Measurements from ENCODE around the gene SLC18A2. TPM values are rescaled to one million over a fixed set of nuclear protein-coding genes. Genes with fewer than 3 reads are reported as not detected.

Gene SLC18A2
- not detected in 5 replicates for total RNA-seq (2022; extraction: Qiagen RNA extraction; ENCODE audit: low read depth)

GRCh38 chr10:117240621-117241529 lies at the start of gene SLC18A2:
Gene SLC18A2, plus strand, starts transcription at chr10:117241114. Its CDS starts 580 bp downstream, at chr10:117241694.

GRCh38 chr10:117197189-117197588 lies 43.7 kb upstream of the SLC18A2 start, which contains the start of gene KCNK18:
Gene KCNK18, plus strand, starts transcription at chr10:117197489. Its CDS starts 0 bp downstream, at chr10:117197489.

Other genes with a start within 250 kb of the SLC18A2 start
- 19.5 to 29.2 TPM (median 26.1 TPM) in 5 replicates for gene SHTN1, start 235.9 kb upstream of the SLC18A2 start, total RNA-seq (2022; extraction: Qiagen RNA extraction; ENCODE audit: low read depth)
- 1.2 to 1.7 TPM (median 1.4 TPM) in 5 replicates for gene VAX1, start 102.8 kb upstream of the SLC18A2 start, total RNA-seq (2022; extraction: Qiagen RNA extraction; ENCODE audit: low read depth)
- not detected in 5 replicates for gene KCNK18, start 43.6 kb upstream of the SLC18A2 start, total RNA-seq (2022; extraction: Qiagen RNA extraction; ENCODE audit: low read depth)
- gene PDZD8, start 134.3 kb downstream of the SLC18A2 start, total RNA-seq (2022; extraction: Qiagen RNA extraction; ENCODE audit: low read depth) = 19.1 to 25.8 TPM (median 25.4 TPM) in 5 replicates

Measured in A549 treated with RU486 at 1 μM for 4 hours (cell line).